ENCODE data around the gene UBA52.

DNA sequence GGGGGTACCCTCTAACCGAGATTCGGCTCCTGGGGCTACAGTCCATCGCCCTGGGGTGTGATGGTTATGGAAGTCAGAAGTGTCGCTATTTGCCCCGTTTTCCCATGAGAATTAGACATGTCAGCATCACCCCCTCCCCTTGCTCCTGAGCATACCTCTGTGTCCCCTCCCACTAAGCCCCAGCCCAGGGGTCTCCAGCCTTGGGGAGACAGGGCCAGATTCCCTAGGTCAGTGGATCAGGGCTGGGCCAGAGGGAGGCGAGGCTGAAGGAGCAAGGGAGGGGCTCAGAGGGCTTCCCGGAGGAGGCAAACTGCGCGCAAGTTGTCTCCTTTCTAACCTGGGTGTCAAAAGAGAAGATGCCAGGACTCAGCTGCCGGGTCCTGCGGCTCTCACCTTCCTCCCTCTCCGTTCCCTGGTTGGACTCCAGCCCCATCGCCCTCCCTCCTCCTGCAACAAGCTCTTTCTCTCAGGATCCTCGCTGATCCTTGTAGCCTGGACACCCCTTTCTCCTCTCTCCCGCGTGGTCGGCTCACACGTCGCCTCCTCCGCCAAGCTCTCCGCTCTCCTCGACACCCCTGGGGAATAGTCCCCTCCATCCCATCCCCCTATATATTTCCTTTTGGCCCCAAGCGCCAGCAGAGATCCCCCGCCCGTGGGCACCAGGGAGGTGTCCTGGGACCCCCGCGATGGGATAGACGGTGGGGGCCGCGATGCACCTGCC, 40.6 kb downstream of the UBA52 start:
- TF ChIP-seq CTCF (IDR thresholded peaks at IDR 0.05) (no peak), POLR2A (IDR thresholded peaks at IDR 0.05) (no peak), POLR2AphosphoS5 (IDR thresholded peaks at IDR 0.05) (no peak), EP300 (IDR thresholded peaks at IDR 0.05) (no peak)
